HG02943 (cell line): Measurements from ENCODE around the gene SCYL1.

Experiments used
- ATAC-seq: cut with Tn5 transposase; IDR thresholded peaks from one replicate; pipeline ENCODE4 v1.9.1; 2021; ENCODE audit warnings: mild to moderate bottlenecking, low read depth, moderate library complexity; ENCODE audit not compliant: unreplicated experiment

SCYL1 gene

GRCh38 chr11:65578667-65579066 lies 53.8 kb downstream of the SCYL1 start:
- ATAC-seq = no peak

DNA sequence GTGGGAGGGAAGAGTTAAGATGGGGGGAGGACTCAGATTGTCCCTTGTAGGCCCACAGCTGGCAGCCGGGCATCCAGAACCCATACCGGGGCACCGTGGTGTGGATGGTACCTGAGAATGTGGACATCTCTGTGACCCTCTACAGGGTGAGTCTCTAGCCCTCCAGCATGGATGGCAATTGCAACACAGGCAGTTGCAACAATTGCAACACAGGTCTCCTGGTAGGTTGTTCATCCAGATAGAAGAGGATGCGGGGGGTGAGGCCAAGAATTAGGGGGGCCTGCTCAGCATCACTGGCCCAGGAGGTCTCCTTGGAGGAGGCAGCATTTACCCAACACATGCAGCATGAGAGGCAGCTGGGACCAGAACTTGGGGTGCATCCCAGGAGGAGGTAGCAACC lies 54.4 kb downstream of the SCYL1 start:
- ATAC-seq = no peak

GRCh38 chr11:65580031-65580692 lies 55.3 kb downstream of the SCYL1 start:
- ATAC-seq = no peak

DNA sequence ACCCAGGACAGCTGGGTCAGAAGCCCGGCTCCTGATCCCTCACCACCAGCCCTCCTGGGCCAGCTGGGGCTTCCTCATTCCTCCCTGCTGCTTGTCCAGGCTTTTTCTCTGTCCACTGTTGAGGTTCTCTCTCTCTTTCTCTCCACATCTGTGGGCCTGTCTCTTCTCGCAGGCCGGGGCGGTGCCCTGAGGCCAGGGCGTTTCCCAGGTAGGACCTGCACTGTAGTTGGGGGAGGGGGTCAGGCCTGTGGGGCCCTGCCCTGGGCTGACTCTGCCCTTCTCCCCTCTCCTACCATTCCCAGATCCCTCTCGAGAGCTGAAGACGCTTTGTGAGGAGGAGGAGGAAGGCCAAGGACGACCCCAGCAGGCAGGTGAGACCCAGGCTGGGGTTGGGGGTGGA lies 55.9 kb downstream of the SCYL1 start:
- ATAC-seq = no peak

DNA sequence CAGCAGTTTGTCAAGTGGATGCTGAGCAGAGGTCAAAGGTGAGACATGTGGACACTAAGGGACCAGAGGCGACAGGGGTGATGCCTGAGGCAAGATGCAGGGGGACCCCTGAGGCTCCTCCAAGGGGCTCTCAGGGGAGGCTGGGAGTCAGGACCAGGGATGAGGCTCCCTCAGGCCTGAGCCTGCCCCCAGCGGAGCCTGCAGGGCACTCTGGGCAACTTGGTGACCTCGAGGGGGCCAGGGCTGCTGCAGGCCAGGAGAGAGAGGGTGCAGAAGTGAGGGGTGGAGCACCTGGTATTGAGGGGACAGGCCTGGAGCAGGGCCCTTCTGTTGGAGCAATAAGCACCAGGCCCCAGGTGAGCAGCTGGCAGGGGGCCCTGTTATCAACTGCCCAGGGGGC lies 57.0 kb downstream of the SCYL1 start:
- no peak for ATAC-seq

DNA sequence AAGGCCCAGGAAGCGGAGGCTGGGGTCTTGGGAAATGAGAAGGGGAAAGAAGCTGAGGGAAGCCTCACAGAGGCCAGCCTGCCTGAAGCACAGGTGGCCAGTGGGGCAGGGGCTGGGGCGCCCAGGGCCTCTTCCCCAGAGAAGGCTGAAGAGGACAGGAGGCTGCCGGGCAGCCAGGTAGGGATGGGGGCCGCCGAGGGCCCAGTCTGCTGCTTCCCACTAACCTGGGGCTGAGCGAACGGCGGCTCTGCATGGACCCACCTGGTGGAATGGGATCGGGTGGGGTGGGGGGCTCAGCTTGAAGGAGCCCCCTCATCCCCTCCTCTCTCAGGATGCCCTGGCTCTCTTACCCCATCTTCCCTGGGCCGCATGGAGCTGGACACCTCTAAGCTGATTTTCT lies 58.7 kb downstream of the SCYL1 start:
- ATAC-seq = no peak

DNA sequence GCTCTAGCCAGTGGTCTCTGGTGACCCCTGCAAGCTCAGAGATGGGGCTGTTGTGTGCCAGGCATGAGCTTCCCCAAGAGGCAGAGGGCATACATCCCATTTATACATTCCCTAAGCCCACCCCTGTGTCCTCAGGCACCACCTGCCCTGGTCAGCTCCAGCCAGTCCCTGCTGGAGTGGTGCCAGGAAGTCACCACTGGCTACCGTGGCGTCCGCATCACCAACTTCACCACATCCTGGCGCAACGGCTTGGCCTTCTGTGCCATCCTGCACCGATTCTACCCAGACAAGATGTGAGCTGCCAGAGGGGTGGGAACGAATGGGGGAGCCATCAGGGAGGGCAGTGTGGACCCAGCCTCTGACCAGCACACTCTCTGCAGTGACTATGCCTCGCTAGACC lies 59.2 kb downstream of the SCYL1 start:
- no peak for ATAC-seq

DNA sequence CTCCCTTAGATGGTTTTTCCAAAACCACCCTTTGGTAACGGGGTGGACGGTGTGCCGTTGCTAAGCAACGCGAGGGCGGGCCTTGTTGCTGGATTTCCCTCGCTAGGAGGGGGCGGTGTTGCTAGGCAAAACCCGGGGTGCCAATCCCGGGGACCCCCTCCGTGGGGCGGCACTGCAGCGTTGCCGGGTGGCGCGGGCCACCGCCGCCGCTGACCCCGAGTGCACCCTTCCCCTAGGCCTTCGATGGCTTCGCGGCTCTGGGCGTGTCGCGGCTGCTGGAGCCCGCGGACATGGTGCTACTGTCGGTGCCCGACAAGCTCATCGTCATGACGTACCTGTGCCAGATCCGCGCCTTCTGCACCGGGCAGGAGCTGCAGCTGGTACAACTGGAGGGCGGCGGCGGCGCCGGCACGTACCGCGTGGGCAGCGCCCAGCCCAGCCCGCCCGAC lies 59.9 kb downstream of the SCYL1 start:
- ATAC-seq = no peak

DNA sequence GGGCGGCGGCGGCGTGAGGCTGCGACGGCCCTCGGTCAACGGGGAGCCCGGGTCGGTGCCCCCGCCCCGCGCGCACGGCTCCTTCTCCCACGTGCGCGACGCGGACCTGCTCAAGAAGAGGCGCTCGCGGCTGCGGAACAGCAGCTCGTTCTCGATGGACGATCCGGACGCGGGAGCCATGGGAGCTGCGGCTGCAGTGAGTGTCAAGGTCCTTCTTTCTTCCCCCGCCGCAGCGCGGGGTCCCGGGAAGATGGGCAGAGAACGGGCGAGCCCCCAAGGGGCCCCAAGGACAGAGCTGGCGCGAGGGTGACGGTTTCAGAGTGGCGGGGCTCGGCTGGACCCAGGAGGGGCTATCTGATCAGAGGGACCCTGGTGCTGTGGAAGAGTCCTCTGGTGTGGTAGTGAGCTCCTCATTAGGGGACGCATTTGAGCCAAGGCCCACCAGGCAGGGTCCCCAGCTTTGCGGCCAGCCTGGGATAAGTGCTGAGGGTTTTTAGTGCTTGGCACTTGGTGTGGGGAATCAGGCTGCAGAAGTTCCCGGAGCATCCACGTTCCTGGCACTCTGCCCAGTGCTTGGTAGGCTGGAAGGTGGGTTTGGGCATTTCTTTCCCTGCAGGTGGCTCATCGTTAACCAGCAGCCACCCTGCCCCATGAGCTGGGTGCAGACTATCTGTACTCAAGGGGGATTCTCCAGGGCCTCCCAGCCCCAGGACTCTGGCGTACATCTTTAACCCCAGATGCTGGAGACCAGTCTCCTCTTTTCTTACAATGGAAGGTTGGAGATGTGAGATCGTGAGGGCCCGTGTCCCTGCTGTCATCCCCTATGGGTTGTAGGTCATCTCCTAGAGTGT lies 60.7 kb downstream of the SCYL1 start:
- no peak for ATAC-seq

- ATAC-seq = no peak
Observed at GRCh38 chr11:65586247-65586630, 61.4 kb downstream of the SCYL1 start.

- ATAC-seq = no peak
Observed at GRCh38 chr11:65586676-65587075, 61.8 kb downstream of the SCYL1 start.
